ENCODE data around the gene CHD2. TPM values are rescaled to one million over a fixed set of nuclear protein-coding genes. Genes with fewer than 3 reads are reported as not detected.

CHD2 gene
- total RNA-seq, 1 experiment from 2014 or later, result 81.8 TPM

DNA sequence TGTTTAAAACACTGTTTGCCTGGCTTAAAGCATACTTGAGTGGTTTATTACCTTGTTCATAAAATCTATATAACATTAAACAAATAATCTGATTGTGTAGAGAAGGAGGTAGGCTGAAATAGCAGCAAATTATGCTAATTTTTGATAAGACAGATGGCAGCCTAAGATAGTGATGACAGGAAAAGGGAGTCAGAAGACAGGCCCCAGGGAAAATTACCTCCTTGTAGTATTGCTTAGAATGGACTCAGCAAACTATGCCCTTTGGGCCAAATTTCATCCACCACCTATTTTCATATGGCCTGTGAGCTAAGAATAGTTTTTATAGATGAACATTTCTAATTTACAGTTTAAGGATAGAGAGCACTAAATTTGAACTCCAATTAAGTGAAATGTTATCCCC lies 37.8 kb downstream of the CHD2 start:
- BruUV-seq (replicated peaks), result TSS peak; percentile 2
- ChIA-PET POLR2A (no interaction called here), CTCF (no interaction called here)
- TF ChIP-seq POLR2AphosphoS5 (IDR thresholded peaks at IDR 0.05; ENCODE audit: low read depth, low read length), result no peak
- TF ChIP-seq REST (IDR thresholded peaks at IDR 0.05; ENCODE audit: insufficient read depth in 1 of 2, low read depth in 2 of 2, low read length in 1 of 2), result no peak
- TF ChIP-seq SIN3A (IDR thresholded peaks at IDR 0.05; ENCODE audit: borderline replicate concordance, insufficient read depth, low read depth, low read length), result no peak
- TF ChIP-seq CTCF (IDR thresholded peaks at IDR 0.05), result no peak
- TF ChIP-seq TCF7L2 (IDR thresholded peaks at IDR 0.05; ENCODE audit: low read depth, low read length), result no peak
- H3K9me3 ChIP-seq (ENCODE audit: control insufficient read depth, insufficient read depth, low read depth, low read length), result no peaks in the 10 kb centered on the region
- in situ Hi-C loops (cut with HindIII; ENCODE audit: low pct_unique_long_range_greater_than_20kb, low sequenced_read_pairs) (no loop called here), intact Hi-C loops (cut with micrococcal nuclease; ENCODE audit: unreplicated experiment) (no loop called here)
- H3K4me3 ChIP-seq (ENCODE audit: low read depth in 2 of 2, low read length in 2 of 2), result no peak overlapping the region
- ATAC-seq (no peak), DNase-seq (ENCODE audit: low read depth, low spot score) (no peak)
- no peak overlapping the region for H3K27ac ChIP-seq (ENCODE audit: low read length)
- H3K4me1 ChIP-seq (ENCODE audit: control insufficient read depth, insufficient read depth, low read length), result peaks cover 9% of the 10 kb centered on the region; the same call in 1 of the 2 replicates
- peaks cover 89% of the 10 kb centered on the region for H3K36me3 ChIP-seq (ENCODE audit: control insufficient read depth, insufficient read depth, low read length)
- H3K27me3 ChIP-seq (ENCODE audit: control insufficient read depth, insufficient read depth, low read length), result no peaks in the 10 kb centered on the region

GRCh38 chr15:92938387-92938786 lies 38.3 kb downstream of the CHD2 start:
- Histone ChIP-seq H3K4me1 (ENCODE audit: control insufficient read depth, insufficient read depth, low read length) (peaks cover 9% of the 10 kb centered on the region; the same call in 1 of the 2 replicates), H3K27me3 (ENCODE audit: control insufficient read depth, insufficient read depth, low read length) (no peaks in the 10 kb centered on the region), H3K27ac (ENCODE audit: low read length) (no peak overlapping the region), H3K36me3 (ENCODE audit: control insufficient read depth, insufficient read depth, low read length) (peaks cover 90% of the 10 kb centered on the region), H3K9me3 (ENCODE audit: control insufficient read depth, insufficient read depth, low read depth, low read length) (no peaks in the 10 kb centered on the region), H3K4me3 (ENCODE audit: low read depth in 2 of 2, low read length in 2 of 2) (no peak overlapping the region)
- ChIA-PET CTCF (no interaction called here), POLR2A (no interaction called here)
- intact Hi-C loops (cut with micrococcal nuclease; ENCODE audit: unreplicated experiment) (no loop called here), in situ Hi-C loops (cut with HindIII; ENCODE audit: low pct_unique_long_range_greater_than_20kb, low sequenced_read_pairs) (no loop called here)
- ATAC-seq (no peak), DNase-seq (ENCODE audit: low read depth, low spot score) (no peak)
- BruUV-seq (replicated peaks), result no TSS peak
- TF ChIP-seq SIN3A (IDR thresholded peaks at IDR 0.05; ENCODE audit: borderline replicate concordance, insufficient read depth, low read depth, low read length) (no peak), CTCF (IDR thresholded peaks at IDR 0.05) (peak; percentile 27; the same call in 1 of the 2 replicates), TCF7L2 (IDR thresholded peaks at IDR 0.05; ENCODE audit: low read depth, low read length) (no peak), REST (IDR thresholded peaks at IDR 0.05; ENCODE audit: insufficient read depth in 1 of 2, low read depth in 2 of 2, low read length in 1 of 2) (no peak)
